Iris pigment epithelial cell (primary cell): ENCODE measurements around the gene TAB2.
A peak's percentile ranks its signal among the peaks of the same experiment; 100 is the strongest.
"Not testable (repeated sequence)": the region's sequence is repeated elsewhere in the genome, so short reads cannot be mapped to it uniquely, and the experiment has no call there.

Experiments used
- DNase-seq: peaks from one replicate; pipeline ENCODE4 v3.0.0-alpha.2; 2011; ENCODE audit warnings: low read depth

The TAB2 gene

GRCh38 chr6:149444360-149445094 is 127.0 kb downstream of the TAB2 start:
- DNase-seq, result not testable (repeated sequence)

DNA sequence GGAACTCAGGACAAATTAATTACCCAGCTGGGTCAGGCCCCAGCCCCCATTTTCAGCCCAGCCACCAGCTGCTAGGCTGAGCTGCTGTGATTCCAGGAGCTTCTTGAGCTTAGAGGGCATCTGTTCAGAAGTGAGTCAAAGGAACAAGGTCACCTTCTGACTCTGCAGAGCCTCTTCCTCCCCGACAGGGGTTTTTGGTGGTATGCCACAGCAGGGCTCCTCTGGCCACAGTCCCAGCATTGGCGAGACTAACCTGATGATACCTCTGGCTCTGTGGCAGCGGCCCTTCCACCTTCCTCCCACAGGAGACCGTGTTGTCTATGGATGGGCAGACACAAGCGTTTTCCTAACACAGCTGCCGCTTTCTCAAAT is 127.6 kb downstream of the TAB2 start:
- DNase-seq, result no peak

DNA sequence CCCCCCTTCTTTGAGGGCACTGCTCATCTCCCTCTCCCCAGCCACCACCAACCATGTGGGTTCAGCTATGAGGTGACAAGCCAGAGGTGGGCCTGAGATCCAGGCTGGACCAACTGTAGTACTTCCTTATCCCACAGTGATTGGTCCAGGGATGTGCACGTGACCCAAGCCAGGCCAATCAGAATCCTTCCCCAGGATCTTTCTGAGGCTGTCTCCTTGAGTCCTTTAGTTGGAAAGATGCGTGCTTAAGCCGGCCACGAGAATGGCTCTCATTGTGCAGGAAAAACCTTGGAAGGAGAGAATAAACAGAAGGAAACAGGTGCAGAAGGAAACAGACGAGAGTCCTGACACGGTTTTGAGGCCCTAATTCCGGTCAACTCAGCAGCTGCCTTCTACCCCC is 128.1 kb downstream of the TAB2 start:
- DNase-seq, result no peak

GRCh38 chr6:149446791-149447376 is 129.4 kb downstream of the TAB2 start:
- DNase-seq, result no peak

GRCh38 chr6:149448821-149449453 is 131.4 kb downstream of the TAB2 start:
- DNase-seq, result no peak

DNA sequence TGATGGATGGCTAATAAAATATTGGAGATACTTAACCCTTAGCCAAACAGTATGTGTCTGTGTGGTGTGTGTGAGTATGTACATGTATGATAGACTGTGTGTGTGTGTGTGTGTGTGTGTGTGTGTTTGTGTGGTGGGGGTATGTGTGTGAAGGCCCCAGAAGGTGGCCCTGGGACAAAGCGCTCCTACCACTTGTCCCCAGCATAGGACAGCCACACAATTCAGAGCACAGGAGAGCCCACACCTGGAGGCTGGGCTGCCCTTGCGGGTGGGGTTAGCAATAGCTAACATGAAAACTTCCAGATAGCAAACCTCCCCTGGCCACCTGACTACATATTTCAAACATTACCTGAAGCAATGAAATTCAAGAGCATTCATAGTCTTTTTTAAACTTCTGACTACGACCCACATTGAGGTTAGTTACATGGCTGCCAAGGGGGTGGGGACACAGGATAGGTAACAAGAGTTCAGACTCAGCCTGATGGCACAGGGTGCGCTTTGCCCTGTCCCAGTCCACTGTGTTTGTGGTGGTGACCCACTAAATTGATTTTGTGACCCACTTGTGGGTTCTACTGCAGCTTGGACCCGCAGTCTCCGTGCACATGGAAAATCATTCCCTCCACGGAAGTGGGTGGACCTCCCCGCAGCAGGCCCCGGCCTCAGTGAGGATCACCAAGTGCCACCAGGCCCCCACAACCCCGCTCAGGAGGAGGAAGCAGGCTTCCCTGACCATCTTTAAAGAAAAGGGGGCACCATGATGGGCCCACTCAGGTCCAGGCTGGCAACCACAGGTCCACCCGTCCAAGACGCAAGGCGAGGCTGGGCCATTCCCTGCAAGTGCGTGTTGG is 132.5 kb downstream of the TAB2 start:
- DNase-seq, result no peak

- DNase-seq, result no peak
Measured at GRCh38 chr6:149450679-149451375, 133.3 kb downstream of the TAB2 start.

DNA sequence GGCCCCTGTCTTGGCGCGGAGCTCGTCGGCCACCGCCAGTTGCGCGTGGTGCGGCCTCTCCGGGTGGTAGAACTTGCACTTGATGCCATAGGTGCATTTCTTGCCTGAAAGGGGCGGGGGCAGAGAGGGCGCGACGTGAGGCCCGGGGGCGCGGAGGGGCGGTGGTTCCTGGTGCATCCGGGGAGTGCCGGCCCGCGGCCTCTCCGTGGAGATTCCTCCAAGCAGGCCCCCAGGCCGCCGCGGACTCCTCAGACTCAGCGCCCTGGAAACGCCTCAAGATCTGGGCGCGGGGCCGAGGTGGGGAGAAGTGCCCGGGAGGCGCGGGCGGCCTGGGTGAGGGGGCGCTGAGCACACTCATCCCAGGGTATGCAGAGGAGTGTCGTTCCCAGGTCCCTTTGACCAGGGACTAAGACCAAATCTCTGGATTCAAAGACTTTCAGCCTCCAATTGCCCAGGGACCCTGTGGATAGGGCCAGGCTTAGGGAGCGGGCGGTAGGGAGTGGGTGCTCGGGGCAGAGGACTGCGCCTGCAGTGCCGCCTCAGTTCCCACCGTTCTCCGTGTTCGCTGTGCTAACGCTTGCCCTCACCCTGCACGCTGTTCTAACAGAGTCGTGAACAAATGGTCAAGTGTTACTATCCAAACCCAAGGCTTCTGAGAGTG is 134.0 kb downstream of the TAB2 start:
- DNase-seq, result no peak

DNA sequence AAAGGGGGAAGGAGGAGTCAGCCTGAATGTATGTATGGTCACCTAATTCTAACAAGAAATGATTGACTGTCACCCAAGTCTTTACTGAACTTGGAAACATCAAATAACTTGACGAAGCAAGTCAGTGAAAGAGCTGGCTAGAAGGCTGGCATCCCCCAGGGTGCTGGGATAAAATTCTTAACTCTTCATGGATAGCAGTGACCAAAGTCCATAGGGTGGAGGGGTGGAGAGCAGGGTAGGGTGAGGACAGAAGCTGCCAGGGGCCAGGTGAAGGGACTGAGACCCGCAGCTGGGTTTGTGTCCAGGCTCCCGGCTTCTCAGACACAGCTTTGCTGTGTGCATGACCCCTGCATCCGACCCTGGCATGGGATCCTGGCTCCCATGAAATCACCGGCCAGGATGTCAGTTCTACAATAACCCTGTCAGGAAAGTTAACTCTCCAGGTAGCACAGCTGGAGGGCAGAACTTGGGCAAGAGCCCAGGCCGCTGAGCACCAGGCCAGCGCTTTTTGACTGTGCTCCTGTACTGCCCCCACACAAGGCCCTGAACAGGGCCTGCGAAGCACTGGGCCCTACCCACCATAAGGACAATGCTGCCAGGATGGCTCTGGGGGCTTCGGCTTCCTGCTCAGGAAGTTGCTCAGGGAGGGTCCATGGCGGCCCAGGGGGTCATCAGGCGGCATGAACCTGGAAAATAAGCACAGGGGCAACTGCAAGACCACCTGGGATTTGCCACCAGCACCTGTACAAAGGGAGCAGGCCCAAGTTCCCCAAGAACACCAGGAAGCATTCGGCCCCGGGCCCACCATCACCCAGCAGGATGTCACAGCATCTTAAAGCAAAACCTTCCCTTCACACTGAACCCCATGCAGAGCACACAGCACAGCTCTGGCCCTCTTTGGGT is 134.8 kb downstream of the TAB2 start:
- no peak for DNase-seq

DNA sequence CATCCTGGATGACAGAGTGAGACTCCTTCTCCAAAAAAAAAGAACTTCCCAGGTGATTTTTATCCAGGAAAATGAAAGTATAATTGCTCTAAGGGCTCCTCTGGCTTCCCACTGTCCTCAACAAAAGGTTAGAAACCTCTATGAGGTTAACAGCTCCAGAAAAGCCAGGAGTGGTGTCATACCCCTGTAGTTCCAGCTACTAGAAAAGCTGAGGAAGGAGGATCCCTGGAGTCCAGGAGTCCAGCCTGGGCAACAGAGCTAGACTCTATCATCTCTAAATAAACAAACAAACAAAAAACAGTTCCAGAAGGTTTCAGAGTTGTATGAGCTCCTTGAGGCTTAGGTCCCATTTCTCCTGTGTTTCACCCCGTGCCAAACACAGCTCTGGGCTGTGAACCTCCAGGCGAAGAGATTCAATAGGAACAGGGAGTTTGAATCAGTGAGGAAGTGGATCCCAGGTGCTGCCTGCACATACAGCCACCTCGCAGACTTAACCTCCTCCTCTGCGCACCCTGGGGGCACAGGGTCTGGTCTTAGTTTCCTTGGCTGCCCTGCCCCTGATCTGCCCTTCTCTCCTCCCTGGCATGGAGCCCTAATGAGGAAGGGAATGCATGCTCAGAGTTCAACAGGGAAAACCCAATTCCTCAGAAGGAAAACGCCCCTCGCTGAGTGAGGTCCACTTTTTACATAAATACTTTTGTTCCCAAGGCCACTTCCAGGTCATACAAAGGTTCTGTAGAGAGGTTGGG is 136.3 kb downstream of the TAB2 start:
- DNase-seq, result no peak

DNA sequence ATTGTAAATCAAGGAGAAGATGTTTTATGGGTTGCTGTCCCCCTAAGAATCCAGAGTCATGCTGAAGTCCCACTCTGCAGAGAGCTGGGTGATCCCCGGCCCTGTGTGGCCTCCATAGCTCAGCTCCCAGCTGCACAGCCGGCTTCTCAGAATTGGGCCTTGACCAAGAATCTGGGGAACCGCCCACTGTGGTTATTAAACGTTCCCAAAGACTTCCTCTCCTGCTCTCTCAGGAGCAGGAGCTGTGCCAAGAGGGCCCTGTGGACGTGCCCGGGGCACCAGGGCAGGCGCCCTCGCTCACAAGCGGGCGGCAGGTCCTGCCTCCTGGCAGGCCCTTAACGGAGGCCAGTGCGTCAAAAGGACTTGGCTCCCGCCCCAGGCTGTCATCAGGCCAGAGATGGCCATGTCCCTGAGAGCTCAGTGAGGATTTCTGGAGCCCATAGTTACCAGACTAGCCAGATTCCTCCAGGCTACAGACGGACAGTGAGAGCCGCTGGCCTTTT is 136.9 kb downstream of the TAB2 start:
- peak; percentile 79 for DNase-seq

DNA sequence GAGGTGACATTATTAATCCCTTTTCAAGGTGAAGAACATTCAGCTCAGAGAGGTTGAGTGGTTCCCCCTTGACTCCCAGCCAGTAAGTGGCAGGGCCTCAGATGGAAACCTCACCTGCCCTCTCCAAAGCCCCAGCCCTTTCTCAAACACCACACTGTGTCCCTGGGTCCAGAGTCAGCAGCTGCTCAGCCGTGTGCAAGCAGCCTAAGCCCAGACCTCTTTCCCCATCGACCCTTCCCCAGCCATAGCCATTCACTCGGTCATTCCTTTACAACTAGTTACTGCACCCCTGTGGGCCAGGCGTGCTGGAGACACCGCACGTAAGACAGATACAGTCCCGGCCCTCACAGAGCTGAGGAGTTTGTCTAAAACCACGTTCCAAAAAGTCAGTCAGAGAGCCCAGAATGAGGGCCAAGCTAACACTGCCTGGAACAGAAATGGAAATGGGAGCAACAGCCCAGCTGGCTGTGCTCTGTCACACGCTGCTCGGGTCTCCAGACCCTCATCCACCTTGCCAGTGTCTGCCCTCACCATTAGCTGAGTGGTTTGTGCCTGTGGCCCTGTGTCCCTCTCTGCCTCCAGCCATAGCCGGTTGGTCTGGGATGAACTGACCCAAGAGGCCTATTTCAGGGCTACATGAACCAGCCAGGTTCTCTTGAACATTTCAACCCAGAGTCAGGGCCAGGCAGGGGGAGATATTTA is 137.7 kb downstream of the TAB2 start:
- no peak for DNase-seq

GRCh38 chr6:149456311-149457021 is 139.0 kb downstream of the TAB2 start:
- no peak for DNase-seq

DNA sequence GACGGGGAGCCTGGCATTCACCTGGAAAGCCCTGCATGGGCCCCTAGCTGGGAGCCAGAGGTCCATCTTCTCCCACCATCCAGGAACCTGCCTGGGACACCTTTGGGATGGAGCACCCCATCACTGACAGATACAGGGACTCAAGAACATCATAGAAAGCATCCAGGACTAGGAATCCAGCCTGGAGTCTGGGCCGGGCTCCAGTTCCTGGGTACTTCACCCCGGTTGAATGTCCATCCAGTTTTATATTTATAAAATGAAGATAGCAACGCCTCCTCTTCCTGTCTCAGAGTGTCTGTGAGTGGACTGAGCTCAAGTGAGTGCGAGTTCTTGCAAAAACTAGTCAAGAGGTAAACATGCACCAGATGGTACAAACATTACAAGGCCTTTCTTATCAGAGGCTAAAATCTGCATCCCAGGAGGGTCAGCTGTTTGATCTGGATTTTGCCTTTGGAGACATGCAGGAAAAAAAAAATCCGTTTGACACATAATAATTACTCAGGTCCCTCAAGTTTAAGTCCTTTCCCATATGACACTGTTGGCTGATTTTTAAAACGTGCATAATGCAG is 139.9 kb downstream of the TAB2 start:
- DNase-seq, result peak; percentile 53

GRCh38 chr6:149458196-149458595 is 140.7 kb downstream of the TAB2 start:
- no peak for DNase-seq

GRCh38 chr6:149458806-149459205 is 141.3 kb downstream of the TAB2 start:
- no peak for DNase-seq

GRCh38 chr6:149459761-149460160 is 142.2 kb downstream of the TAB2 start:
- DNase-seq, result no peak

DNA sequence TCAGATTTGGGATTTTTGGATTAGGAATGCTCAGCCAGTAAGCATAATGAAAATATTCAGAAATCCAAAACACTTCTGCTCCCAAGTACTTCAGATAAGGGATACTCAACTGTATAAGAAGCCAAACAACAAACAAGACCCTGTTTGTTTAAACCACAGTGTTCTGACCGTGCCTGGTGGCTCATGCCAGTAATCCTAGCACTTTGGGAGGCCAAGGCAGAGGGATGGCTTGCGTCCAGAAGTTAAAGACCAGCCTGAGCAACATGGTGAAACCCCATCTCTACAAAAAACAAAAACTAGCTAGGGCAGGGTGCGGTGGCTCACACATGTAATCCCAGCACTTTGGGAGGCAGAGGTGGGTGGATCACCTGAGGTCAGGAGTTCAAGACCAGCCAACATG is 142.7 kb downstream of the TAB2 start:
- not testable (repeated sequence) for DNase-seq
